ENCODE data around the gene TRIM46. TPM values are rescaled to one million over a fixed set of nuclear protein-coding genes. Genes with fewer than 3 reads are reported as not detected.

The TRIM46 gene, protein sequence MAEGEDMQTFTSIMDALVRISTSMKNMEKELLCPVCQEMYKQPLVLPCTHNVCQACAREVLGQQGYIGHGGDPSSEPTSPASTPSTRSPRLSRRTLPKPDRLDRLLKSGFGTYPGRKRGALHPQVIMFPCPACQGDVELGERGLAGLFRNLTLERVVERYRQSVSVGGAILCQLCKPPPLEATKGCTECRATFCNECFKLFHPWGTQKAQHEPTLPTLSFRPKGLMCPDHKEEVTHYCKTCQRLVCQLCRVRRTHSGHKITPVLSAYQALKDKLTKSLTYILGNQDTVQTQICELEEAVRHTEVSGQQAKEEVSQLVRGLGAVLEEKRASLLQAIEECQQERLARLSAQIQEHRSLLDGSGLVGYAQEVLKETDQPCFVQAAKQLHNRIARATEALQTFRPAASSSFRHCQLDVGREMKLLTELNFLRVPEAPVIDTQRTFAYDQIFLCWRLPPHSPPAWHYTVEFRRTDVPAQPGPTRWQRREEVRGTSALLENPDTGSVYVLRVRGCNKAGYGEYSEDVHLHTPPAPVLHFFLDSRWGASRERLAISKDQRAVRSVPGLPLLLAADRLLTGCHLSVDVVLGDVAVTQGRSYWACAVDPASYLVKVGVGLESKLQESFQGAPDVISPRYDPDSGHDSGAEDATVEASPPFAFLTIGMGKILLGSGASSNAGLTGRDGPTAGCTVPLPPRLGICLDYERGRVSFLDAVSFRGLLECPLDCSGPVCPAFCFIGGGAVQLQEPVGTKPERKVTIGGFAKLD
- total RNA-seq: not detected
- long read RNA-seq: 0 reads

DNA sequence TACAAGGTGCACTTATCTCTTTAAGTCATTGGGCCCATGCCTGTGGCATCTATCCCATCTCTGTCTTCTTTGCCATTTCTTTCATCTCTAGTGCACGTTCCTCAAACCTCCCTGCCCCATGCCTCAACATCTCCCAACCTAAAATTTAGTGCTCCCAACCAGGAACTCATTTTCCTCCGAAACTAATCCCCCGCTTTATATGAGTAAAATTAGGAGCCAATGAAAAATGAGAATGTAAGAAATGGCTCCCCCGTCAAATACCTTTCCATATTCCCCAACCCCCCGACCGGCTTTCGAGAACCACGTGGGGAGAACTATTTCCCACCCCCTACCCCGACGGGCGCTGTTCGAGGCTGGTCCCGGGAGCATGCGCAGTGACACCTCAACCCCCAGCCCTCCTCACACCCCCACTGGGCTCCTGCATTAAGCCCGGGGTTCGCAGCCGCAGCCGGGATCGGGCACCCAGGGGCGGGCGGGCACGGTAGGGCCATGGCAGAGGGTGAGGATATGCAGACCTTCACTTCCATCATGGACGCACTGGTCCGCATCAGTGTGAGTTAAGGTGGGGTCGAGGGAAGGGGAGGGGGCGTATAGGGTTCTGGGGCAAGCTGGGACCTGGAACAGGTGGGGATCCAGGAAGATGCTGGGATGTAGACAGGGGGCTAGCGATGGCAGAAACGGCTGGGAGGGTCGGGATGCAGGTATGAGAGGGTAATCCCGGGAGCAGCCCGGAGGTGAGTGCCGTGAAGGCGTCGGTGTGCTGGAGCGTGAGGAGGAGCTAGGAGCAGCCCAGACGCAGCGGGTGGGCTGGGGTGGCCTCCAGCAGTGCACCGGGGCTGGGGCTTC lies at the start of gene TRIM46:
Gene TRIM46, plus strand, starts transcription at position 372 of the 846 bp plus-strand sequence. Its CDS starts 118 bp downstream, at position 490.
- peak; percentile 74 for DNase-seq (ENCODE audit: low spot score)
- intact Hi-C loops (cut with DNase I): no loop called here

DNA sequence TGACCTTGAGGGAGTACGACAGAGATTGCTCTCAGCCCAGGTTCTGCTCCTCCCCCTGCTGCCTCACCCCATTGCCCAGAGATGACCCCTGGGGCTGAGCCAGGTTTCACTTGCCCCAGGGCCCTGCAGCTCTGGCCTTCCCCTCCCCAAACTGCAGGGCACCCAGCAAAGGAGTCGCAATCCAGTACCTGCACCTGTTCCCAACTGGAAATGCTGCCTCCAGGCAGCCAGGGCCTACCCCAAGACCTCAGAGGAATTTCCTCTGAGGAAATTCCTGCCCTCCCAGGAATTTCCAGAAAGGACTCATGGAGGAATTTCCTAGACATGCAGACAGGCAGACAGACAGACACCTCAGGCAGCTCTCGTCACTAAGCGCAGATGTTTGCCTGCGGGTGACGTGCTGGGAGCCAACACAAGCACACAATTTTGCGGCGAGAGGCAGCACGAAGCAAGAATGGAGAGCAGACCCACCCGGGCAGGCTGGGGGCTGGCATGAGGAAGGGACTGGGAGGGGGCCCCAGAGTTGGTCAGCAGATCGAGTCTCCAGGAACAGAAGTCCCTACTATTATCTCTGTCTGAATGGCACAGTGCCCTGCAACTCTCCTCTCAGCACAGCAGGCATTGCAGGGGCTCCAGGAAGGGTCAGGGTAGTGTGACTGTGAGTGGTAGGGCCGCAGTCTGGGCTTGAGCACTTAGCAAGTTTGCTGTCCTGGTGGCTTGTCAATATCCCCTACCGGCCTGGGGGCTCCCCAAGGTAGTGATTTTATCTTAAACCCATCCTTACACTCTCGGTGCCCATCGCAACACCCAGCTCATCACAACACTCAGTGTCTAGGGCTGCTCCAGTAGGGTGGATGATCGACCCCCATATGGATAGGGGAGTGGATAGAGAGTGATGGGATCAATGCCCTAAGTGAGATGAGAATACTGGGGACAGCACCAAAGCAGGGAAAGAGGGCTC lies 48.9 kb upstream of the TRIM46 start:
- intact Hi-C loops (cut with DNase I): no loop called here
- no peak for DNase-seq (ENCODE audit: low spot score)

DNA sequence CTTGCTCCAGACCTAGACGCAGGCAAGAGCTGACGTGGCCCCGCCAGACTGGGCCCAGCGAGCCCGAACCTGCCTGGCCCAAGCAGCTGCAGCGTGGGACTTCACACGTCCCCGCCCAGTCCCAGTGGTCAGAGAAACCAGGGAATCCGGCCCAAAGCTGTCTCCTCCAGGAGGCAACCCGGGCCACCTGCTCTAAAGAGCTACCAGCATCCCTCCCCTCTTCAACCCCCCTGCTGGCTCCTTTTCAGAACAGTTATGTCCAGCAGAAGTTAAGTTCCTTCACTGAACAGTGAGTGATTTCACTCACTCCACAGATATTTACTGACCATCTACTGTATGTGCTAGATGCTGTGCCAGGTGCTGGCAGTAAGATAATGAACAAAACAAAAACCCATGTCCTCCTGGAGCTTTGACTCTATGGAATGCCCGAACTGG lies 48.1 kb upstream of the TRIM46 start:
- DNase-seq (ENCODE audit: low spot score): no peak
- intact Hi-C loops (cut with DNase I): no loop called here

DNA sequence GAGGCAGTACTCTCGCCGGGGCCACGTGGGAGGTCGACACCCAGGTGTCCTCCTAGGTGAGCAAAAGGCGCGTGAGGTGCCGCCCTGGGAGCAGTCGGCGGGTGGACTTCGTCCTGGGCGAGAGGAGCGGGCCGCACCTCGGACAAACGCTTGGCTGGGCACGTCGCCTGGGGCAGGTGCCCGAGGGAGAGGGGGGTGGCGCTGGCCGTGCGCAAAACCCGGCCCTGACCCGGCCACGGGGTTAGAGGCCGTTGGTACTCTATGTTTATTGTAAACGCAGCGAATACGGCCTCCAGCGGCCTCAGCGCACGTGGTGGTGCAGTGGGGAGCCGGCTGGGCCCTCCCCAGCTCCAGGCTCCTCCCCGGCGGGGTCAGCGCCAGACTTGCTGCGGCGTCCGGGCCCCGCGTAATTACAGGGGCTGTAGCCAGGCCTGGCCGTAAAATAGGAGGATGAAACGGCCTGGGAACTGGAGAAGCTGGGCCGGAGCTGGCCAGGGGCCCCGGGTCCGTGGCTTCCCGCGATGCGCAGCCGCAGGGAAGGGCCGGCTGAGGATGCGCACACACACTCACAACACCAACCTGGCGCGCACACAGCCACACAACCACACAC lies 47.6 kb upstream of the TRIM46 start:
- intact Hi-C loops (cut with DNase I): loop anchor here (2.0 kb wide), 1 partner anchor 31 kb away; no protein-coding TSS in a partner anchor
- peak; percentile 77 for DNase-seq (ENCODE audit: low spot score)

DNA sequence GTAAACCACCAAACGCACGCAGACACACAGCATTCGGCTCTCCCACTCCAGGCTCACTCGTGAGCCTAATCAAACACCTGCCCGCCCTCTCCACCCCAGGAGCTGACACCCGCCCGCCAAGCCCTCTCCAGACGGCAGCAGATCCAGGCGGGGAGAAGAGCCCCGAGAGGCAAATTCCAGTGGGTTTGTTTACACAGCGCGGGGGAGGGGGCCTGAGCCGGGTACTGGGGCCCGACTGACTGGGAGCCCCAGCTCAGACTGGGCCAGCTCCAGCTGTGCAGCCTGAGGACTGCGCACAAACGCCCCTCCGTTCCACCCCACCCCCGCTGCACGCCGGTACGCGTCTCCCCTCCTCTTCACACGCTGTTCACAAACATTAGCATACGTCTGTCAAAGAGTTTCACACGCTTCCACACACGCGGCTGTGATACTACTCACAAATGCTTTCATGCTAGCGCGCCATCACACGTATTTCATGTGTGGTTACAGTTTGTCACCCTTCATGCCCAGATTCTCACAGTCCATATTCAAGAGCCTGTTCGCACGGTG lies 47.0 kb upstream of the TRIM46 start:
- intact Hi-C loops (cut with DNase I): loop anchor here (2.0 kb wide), 1 partner anchor 32 kb away; no protein-coding TSS in a partner anchor
- no peak for DNase-seq (ENCODE audit: low spot score)

DNA sequence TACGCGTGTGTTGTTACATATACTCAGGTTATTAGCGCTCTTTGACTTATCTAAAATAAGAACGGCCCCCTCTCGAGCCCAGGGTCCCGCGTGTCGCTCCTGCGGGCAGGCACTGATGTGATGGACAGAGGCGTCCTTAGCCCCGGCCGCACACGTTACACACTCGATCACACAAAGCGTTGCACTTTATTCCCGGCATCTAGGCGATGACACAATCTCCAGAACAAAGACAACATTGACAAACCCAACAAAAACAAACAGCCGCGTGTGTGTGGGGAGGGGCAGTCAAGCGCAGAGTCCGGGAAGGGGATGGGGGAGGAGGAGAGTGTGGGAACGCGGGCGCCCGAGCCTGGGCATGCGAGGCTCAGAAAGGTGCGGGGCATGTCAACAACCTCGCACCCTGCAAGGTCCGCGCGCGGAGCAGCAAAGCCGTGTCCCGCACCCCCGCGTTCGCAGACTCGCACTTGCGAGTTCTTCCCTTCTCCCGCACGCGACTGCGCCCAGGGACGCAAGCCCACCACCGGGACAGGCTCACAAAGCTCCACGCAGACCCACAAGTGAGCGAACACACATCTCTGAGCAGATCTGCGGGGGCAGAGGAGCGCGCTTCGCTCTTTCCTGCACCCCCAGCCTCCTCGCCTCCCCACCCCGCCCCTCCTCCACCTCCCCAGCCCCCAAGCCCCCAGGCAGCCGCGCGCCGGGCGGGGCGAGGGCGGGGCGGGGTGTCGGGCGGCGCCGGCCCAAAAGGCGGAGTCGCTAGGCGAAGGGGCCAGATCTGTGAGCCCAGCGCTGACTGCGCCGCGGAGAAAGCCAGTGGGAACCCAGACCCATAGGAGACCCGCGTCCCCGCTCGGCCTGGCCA lies 46.3 kb upstream of the TRIM46 start, which contains the start of gene EFNA1:
Gene EFNA1, plus strand, starts transcription at position 772 of the 862 bp plus-strand sequence. CDS start 102 bp downstream, outside the sequence.
- DNase-seq (ENCODE audit: low spot score): peak; percentile 81
- intact Hi-C loops (cut with DNase I): loop anchor here (2.0 kb wide), 1 partner anchor 33 kb away; no protein-coding TSS in a partner anchor

DNA sequence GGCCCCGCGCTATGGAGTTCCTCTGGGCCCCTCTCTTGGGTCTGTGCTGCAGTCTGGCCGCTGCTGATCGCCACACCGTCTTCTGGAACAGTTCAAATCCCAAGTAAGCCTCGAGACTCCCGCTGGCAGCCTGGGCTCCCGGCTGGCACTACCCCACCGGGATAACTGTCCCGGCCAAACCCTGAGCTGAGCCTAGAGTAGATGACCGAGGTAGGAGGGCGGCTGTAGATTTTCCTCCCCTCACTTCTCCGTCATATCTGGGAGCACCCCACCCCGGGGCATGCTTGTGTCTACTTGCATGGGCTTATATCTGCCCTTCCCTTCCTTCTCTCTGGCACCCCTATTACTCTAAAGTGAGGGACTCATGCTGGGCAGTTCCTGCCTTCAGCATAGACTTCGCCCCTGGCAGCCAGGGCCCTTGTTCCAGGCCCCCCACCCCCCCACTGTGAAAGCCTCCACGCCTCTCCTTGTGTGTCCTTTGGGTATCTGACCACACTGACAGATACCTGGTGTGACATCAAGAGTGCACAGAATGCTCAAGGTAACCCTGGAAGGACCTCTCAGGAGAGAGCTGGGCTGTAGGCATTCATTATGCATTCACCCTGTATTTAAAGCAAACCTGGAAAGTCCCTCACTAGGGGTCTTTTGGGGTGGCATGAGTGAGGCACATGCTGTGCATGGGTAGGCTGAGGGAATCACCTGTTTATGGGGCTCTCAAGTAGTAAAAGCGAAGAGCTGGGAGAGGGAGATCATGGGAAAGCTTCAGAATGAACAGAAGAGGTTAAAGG lies 45.5 kb upstream of the TRIM46 start:
- no peak for DNase-seq (ENCODE audit: low spot score)
- intact Hi-C loops (cut with DNase I): loop anchor here (2.0 kb wide), 2 partner anchors 33 to 39 kb away; no protein-coding TSS in a partner anchor

DNA sequence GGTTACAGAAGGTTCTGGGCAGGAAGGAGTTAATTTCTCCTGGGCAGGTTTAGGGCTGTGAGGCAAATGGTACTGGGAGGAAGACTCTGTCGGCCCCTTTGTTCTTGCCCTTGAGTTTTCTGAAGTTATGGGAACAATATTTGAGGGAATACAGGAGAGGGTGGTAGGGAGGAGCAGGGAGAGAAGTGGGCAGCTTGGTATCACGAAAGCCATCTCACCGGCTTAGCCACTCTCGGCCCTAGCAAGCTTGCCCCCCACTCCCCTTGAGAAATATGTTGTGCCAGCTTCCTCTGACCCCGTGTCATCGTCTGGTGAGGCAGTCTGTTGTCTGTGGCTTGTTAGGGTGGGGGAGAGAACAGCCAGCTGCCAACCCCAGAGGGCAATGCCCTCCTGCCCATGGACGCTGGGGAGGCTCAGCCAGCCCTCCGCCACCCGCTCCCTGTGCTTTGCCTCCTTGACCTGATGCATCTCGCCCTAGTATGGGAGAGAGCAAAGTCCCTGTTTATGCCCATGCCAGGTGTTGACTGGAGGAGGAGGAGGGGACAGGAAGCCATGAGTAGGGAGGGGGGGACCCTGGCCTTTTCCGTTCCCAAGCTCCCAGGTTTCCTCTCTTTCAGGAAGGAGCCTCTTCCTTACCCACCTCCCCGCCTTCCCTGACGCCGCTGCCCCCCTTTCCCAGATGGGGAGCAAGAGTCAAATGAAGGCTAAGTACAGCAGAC lies 44.7 kb upstream of the TRIM46 start:
- peak; percentile 79 for DNase-seq (ENCODE audit: low spot score)

DNA sequence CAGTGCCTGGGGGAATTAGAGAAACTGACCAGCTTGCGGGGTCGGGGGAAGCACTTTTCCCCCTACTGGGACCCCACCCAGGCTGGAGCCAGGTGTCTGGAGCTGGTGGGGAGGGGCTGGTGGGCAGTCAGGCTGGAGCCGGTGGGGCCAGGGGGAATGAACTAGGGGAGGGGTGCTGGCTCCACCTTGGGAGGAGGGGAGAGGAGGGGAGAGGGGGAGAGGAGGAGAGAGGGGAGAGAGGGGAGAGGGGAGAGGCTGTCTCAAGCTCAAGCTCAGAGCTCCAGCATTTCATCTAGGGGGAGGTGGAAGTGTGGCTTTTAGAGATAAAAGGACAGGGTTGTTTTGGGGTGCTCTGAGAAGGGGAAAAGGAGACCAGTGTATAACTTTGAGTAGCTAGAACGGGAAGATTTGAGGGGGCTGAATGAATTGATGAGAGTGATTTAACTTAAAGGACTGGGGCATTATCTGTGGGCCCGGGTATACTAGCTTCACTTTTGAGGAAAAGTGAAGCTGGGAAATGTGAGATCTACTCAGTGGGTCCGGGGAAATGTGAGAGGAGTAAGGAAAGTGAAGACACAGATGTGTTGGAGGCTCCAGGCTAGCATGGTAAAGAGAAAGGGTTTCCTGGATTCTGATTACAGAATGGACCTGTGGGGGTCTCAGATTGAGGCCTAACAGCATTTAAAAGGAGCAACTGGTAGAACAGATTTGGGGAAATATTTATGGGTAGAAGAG lies 43.2 kb upstream of the TRIM46 start:
- intact Hi-C loops (cut with DNase I): no loop called here
- no peak for DNase-seq (ENCODE audit: low spot score)

More for the DNA sequence above, 44.7 kb upstream of the TRIM46 start:
- intact Hi-C loops (cut with DNase I): loop anchor here (2.0 kb wide), 1 partner anchor 38 kb away; no protein-coding TSS in a partner anchor

DNA sequence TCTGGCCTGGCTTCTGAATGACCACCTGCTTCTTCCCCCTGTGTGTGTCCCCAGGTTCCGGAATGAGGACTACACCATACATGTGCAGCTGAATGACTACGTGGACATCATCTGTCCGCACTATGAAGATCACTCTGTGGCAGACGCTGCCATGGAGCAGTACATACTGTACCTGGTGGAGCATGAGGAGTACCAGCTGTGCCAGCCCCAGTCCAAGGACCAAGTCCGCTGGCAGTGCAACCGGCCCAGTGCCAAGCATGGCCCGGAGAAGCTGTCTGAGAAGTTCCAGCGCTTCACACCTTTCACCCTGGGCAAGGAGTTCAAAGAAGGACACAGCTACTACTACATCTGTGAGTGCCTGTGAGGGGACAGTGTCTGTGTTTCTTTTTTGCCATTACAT lies 42.4 kb upstream of the TRIM46 start:
- DNase-seq (ENCODE audit: low spot score): no peak
- intact Hi-C loops (cut with DNase I): no loop called here

DNA sequence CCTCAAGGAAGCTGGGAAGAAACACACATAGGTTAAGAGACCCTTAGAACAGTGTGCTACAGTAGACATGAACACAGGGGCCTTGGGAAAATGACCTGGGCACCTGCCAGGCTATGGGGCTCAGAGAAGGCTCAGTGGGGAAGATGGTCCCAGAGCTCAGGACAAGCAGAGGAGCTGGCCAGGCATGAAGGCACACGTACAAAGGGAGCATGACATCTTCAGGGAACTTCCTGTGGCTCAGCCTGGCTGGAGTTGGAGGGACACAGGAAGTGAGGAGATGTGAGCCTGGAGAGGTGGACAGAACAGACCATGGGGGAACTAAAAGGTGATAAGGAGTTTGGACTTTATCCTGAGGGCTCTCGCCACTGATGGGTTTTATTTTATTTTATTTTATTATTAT lies 41.8 kb upstream of the TRIM46 start:
- no peak for DNase-seq (ENCODE audit: low spot score)
- intact Hi-C loops (cut with DNase I): no loop called here

DNA sequence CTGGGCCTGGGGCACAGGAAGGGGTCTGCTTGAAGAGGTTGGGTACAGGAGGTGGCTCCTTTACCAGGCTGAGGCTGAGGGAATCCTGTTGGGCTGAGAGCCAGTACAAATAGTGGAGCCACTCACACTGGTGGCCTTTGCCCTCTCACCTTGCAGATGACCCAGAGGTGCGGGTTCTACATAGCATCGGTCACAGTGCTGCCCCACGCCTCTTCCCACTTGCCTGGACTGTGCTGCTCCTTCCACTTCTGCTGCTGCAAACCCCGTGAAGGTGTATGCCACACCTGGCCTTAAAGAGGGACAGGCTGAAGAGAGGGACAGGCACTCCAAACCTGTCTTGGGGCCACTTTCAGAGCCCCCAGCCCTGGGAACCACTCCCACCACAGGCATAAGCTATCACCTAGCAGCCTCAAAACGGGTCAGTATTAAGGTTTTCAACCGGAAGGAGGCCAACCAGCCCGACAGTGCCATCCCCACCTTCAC lies 39.8 kb upstream of the TRIM46 start:
- intact Hi-C loops (cut with DNase I): no loop called here
- DNase-seq (ENCODE audit: low spot score): no peak

DNA sequence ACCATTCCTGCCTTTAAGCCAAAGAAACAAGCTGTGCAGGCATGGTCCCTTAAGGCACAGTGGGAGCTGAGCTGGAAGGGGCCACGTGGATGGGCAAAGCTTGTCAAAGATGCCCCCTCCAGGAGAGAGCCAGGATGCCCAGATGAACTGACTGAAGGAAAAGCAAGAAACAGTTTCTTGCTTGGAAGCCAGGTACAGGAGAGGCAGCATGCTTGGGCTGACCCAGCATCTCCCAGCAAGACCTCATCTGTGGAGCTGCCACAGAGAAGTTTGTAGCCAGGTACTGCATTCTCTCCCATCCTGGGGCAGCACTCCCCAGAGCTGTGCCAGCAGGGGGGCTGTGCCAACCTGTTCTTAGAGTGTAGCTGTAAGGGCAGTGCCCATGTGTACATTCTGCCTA lies 39.3 kb upstream of the TRIM46 start:
- intact Hi-C loops (cut with DNase I): no loop called here
- DNase-seq (ENCODE audit: low spot score): no peak

DNA sequence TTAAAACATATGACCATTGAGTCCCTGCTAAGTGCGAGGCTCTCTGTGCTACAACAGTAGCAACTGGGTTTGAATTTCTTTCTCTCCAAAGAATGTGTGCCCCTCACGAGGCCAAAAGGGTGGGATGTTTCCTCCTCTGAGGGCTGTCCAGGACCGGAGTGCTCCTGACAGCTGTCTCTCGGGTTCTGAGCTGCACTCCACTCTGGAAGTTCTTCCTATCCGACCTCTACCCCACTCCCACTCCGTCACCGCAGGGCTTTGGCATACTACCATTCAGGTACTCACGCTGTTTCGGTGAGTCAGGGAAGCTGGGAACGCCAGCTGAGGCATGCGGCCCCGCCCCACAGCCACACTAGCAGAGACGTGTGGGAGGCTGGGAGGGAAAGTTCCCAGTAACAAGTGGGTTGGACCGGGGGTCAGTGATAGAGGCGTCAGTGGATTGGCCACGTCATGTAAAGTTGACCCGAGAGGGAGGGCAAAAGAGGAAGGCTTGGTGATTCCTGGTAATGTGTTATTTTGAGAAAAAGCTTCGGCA lies 38.7 kb upstream of the TRIM46 start:
- peak; percentile 93 for DNase-seq (ENCODE audit: low spot score)
- intact Hi-C loops (cut with DNase I): loop anchor here (5.0 kb wide), 1 partner anchor 83 kb away; the partner anchor contains the start of gene ADAM15
